GM12878 (cell line): ENCODE measurements around the gene ISCA2. TPM values are rescaled to one million over a fixed set of nuclear protein-coding genes. Genes with fewer than 3 reads are reported as not detected.

ENCODE experiments used
- ATAC-seq: fragments of 200-7000 bp; cut with Tn5 transposase; 3 replicates; pipeline ENCODE4 v1.9.1; 2020; ENCODE audit warnings: mild to moderate bottlenecking, moderate library complexity
- BruUV-seq: library from RNA; stranded (reverse); fragments of 400-500 nt; replicated peaks from 2 replicates; lab custom pipeline; 2021; lab: Mats Ljungman, UMichigan
- CTCF ChIA-PET: fragments of 300-600 bp; sonication (Branson Sonifier 250); formaldehyde crosslinking; extraction: SDS; loops from one replicate; lab custom pipeline; 2021; ENCODE audit warnings: inconsistent platforms; lab: Yijun Ruan, JAX
- POLR2A ChIA-PET: fragments of 350-600 bp; formaldehyde crosslinking; extraction: SDS; loops from one replicate; lab custom pipeline; 2021; ENCODE audit warnings: inconsistent platforms; lab: Charles Lee
- RAD21 ChIA-PET: fragments of 300-600 bp; sonication (Branson Sonifier 250); formaldehyde crosslinking; loops from one replicate; lab custom pipeline; 2023; ENCODE audit warnings: antibody characterized with exemption; ENCODE audit not compliant: unreplicated experiment; lab: Charles Lee
- SMC1A ChIA-PET: fragments of 300-600 bp; sonication (Branson Sonifier 250); formaldehyde crosslinking; loops from one replicate; lab custom pipeline; 2023; ENCODE audit not compliant: unreplicated experiment, uncharacterized antibody; lab: Charles Lee
- DNase-seq: peaks from one replicate; pipeline ENCODE4 v3.0.0-alpha.2; 2011; ENCODE audit warnings: low read depth, low spot score
- FAIRE-seq: peaks from 3 replicates; lab custom pipeline; 2011; peaks lifted over from hg19 to GRCh38; lab: Jason Lieb, UNC
- H2AFZ ChIP-seq: 2 replicates; pipeline ENCODE4 v1.6.0; 2011; ENCODE audit warnings: low read depth, low read length, control low read depth; ENCODE audit not compliant: control insufficient read depth
- H3K27ac ChIP-seq: 2 replicates; pipeline ENCODE4 v1.5.1; 2011; ENCODE audit warnings: control low read depth; ENCODE audit not compliant: control insufficient read depth, insufficient read depth
- H3K27me3 ChIP-seq, 2 experiments: replicated peaks in 1 of 2; 2 replicates each; pipeline versions ENCODE4 v1.6.0 to v1.6.1; 2011; ENCODE audit warnings: low read length in 1 of 2; ENCODE audit not compliant: control insufficient read depth in 2 of 2, insufficient read depth in 2 of 2
- H3K36me3 ChIP-seq, 2 experiments: 2 replicates each; pipeline ENCODE4 v1.5.1; 2011; ENCODE audit warnings: low read length in 1 of 2; ENCODE audit not compliant: control insufficient read depth in 2 of 2, insufficient read depth in 2 of 2
- H3K4me1 ChIP-seq: 2 replicates; pipeline ENCODE4 v1.6.1; 2011; ENCODE audit warnings: mild to moderate bottlenecking, low read length, moderate library complexity, mixed read lengths; ENCODE audit not compliant: control insufficient read depth, insufficient read depth
- H3K4me2 ChIP-seq: 2 replicates; pipeline ENCODE4 v1.6.0; 2011; ENCODE audit warnings: control low read depth; ENCODE audit not compliant: control insufficient read depth, insufficient read depth
- H3K4me3 ChIP-seq: fragments of 200-600 bp; sonication (generic); 2 replicates; pipeline ENCODE4 v1.5.1; 2016
- H3K79me2 ChIP-seq: 2 replicates; pipeline ENCODE4 v1.6.0; 2011; ENCODE audit warnings: low read length; ENCODE audit not compliant: control insufficient read depth, insufficient read depth
- H3K9ac ChIP-seq: 2 replicates; pipeline ENCODE4 v1.8.0; 2011; ENCODE audit warnings: low read length, control low read depth, mixed read lengths; ENCODE audit not compliant: control insufficient read depth, insufficient read depth
- H3K9me3 ChIP-seq: replicated peaks from 3 replicates; pipeline ENCODE4 v1.5.1; 2011; ENCODE audit warnings: mild to moderate bottlenecking, low read length; ENCODE audit not compliant: control insufficient read depth, insufficient read depth
- H4K20me1 ChIP-seq: 2 replicates; pipeline ENCODE4 v1.6.0; 2011; ENCODE audit not compliant: control insufficient read depth, insufficient read depth
- SUZ12 ChIP-seq: fragments of 200-600 bp; sonication (generic); IDR thresholded peaks from one replicate; pipeline ENCODE4 v1.6.1; 2018; ENCODE audit warnings: antibody characterized with exemption, mild to moderate bottlenecking; ENCODE audit not compliant: unreplicated experiment
- WGBS: methylation state at CpG from one replicate; pipeline ENCODE4 v1.1.6; 2016; ENCODE audit warnings: low lambda C conversion rate; ENCODE audit not compliant: insufficient replicate concordance, insufficient coverage; ENCODE audit errors: missing lambda C conversion rate; 5-methylcytosine and 5-hydroxymethylcytosine counted together
- in situ Hi-C: fragments of 300-500 bp; cut with MboI; formaldehyde crosslinking; loops from 9 replicates; pipeline ENCODE4 v1.14.3; 2018; ENCODE audit warnings: mixed read lengths
- intact Hi-C: fragments of 100-400 bp; cut with micrococcal nuclease; formaldehyde crosslinking; loops from one replicate; pipeline ENCODE4 v1.14.2; 2022; ENCODE audit not compliant: unreplicated experiment
- polyA plus RNA-seq, 11 experiments: library from polyadenylated mRNA; depleted of rRNA in 4 of 11; unstranded in 6 of 11; stranded (reverse) in 5 of 11; fragments of >200 nt; fragmentation: Nextera tagmentation in 4 of 11; fragmentation: Illumina TruSeq in 1 of 11; extraction: Ambion mirVana in 4 of 11; extraction: Trizol in 1 of 11; gene quantifications; 1 replicate in 1 of 11; 2 replicates in 10 of 11; pipeline versions ENCODE4 v1.2.1 to v1.2.3, GENCODE V29; 2011 to 2016; ENCODE audit warnings: inconsistent platforms in 2 of 11, missing spikeins in 2 of 11, low read depth in 1 of 11
- total RNA-seq, 4 experiments: library from RNA; depleted of rRNA in 3 of 4; stranded (reverse); fragments of >200 nt in 3 of 4; fragmentation: Illumina TruSeq in 1 of 4; extraction: Trizol in 1 of 4; gene quantifications; 2 replicates each; pipeline versions ENCODE4 v1.2.1 to v1.2.3, GENCODE V29; 2013 to 2021
- TF ChIP-seq, protein P1 (sequence below): fragments of 450-650 bp; IDR thresholded peaks from 2 replicates; pipeline ENCODE4 v1.6.1; 2016; ENCODE audit warnings: mild to moderate bottlenecking, moderate library complexity, borderline replicate concordance
- TF ChIP-seq, protein P2 (sequence below): fragments of 150-350 bp; IDR thresholded peaks from 2 replicates; pipeline ENCODE4 v1.6.1; 2014; ENCODE audit warnings: mild to moderate bottlenecking, low read depth, low read length

ISCA2 gene
- total and polyA plus RNA-seq, 10 of the 15 experiments (the other 5 are each of a cell fraction or from before 2014, with no cell fraction given) = 7.5 to 116 (median 32.5) TPM

DNA sequence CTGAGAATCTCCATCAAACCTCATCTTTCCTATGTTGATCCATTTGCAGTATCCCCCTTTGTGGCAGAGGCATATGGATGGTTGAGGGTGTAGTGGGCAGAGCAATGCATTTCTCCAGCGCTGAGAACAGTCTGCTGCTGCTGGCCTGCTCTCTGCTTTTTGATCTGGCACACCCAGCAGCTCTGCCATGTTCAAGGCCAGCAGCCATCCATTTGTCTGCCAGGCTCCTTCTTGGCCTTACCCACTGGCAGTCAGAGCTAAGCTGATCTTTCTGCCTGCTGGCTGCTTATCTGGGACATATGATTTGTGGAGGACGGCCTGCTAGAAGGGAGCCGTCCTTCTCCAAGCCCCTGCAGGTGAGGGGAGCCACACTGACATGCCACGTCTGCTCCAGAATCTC is 17.5 kb upstream of the ISCA2 start:
- no TSS peak for BruUV-seq
- H3K4me2 ChIP-seq = no peak overlapping the region
- CTCF ChIA-PET = interaction anchor here (1.4 kb wide), 1 partner anchor 14 kb away, joined by 4 read pairs; no protein-coding TSS in a partner anchor
- SMC1A ChIA-PET = no interaction called here
- H3K27ac ChIP-seq = no peak overlapping the region
- POLR2A ChIA-PET = no interaction called here
- 93% methylated on average over 4 of the region's 4 CpGs for WGBS
- in situ Hi-C loops (no loop called here), intact Hi-C loops (no loop called here)
- no peaks in the 10 kb centered on the region for H3K27me3 ChIP-seq
- no peaks in the 10 kb centered on the region for H3K79me2 ChIP-seq
- DNase-seq (no peak), ATAC-seq (no peak), FAIRE-seq (no peak)
- H3K36me3 ChIP-seq = no peaks in the 10 kb centered on the region; a peak in 1 of 4 replicates
- TF ChIP-seq SUZ12 = no peak
- TF ChIP-seq, protein P1, sequence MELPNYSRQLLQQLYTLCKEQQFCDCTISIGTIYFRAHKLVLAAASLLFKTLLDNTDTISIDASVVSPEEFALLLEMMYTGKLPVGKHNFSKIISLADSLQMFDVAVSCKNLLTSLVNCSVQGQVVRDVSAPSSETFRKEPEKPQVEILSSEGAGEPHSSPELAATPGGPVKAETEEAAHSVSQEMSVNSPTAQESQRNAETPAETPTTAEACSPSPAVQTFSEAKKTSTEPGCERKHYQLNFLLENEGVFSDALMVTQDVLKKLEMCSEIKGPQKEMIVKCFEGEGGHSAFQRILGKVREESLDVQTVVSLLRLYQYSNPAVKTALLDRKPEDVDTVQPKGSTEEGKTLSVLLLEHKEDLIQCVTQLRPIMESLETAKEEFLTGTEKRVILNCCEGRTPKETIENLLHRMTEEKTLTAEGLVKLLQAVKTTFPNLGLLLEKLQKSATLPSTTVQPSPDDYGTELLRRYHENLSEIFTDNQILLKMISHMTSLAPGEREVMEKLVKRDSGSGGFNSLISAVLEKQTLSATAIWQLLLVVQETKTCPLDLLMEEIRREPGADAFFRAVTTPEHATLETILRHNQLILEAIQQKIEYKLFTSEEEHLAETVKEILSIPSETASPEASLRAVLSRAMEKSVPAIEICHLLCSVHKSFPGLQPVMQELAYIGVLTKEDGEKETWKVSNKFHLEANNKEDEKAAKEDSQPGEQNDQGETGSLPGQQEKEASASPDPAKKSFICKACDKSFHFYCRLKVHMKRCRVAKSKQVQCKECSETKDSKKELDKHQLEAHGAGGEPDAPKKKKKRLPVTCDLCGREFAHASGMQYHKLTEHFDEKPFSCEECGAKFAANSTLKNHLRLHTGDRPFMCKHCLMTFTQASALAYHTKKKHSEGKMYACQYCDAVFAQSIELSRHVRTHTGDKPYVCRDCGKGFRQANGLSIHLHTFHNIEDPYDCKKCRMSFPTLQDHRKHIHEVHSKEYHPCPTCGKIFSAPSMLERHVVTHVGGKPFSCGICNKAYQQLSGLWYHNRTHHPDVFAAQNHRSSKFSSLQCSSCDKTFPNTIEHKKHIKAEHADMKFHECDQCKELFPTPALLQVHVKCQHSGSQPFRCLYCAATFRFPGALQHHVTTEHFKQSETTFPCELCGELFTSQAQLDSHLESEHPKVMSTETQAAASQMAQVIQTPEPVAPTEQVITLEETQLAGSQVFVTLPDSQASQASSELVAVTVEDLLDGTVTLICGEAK = no peak
- TF ChIP-seq, protein P2, sequence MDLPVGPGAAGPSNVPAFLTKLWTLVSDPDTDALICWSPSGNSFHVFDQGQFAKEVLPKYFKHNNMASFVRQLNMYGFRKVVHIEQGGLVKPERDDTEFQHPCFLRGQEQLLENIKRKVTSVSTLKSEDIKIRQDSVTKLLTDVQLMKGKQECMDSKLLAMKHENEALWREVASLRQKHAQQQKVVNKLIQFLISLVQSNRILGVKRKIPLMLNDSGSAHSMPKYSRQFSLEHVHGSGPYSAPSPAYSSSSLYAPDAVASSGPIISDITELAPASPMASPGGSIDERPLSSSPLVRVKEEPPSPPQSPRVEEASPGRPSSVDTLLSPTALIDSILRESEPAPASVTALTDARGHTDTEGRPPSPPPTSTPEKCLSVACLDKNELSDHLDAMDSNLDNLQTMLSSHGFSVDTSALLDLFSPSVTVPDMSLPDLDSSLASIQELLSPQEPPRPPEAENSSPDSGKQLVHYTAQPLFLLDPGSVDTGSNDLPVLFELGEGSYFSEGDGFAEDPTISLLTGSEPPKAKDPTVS = no peak
- H3K9me3 ChIP-seq = no peaks in the 10 kb centered on the region
- H2AFZ ChIP-seq = no peak overlapping the region
- no peaks in the 10 kb centered on the region for H3K4me1 ChIP-seq
- RAD21 ChIA-PET = no interaction called here
- no peaks in the 10 kb centered on the region for H4K20me1 ChIP-seq
- H3K9ac ChIP-seq = no peak overlapping the region
- H3K4me3 ChIP-seq = no peak overlapping the region
